Tracheal epithelial cell (primary cell): Measurements from ENCODE around the gene FERD3L. TPM values are rescaled to one million over a fixed set of nuclear protein-coding genes. Genes with fewer than 3 reads are reported as not detected.

Source experiments
- total RNA-seq: library from RNA; depleted of rRNA; stranded (reverse); fragments of >200 nt; gene quantifications from 2 replicates; pipeline ENCODE4 v1.2.1, GENCODE V29; 2014

Gene FERD3L
- total RNA-seq, result not detected in 2 replicates

GRCh38 chr7:19144661-19145433 is at the start of gene FERD3L:
Gene FERD3L (minus strand): TSS chr7:19145421. CDS start chr7:19145362, 59 bp downstream.

DNA sequence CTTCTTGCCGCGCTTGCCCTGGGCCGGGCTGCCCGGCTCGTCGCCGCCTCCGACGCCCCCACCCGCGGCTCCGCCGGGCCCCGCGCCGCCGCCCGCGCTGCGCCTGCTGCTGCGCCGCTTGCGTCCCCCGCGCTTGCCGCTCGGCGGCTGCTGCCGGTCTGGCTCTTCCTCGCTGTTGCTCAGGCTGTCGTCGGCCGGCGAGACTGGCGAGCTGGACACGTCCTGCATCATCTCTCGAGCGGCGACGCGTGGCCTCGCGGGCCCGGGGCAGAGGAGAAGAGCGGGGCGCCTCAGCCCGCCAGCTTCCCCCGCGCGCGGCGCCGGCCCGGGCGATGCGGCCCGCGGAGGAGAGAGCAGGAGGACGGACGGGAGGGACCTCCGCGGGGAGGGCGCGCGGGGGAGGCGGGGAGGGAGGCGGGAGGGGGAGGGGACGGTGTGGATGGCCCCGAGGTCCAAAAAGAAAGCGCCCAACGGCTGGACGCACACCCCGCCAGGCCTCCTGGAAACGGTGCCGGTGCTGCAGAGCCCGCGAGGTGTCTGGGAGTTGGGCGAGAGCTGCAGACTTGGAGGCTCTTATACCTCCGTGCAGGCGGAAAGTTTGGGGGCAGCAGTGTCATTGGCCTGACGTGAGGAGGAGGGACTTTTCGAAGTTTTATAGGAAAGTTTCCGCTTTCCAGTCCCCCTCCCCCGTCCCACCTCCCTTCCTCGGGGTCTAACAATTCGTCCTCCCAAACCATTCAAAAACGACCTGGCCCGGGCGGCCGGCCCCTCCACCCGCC is 27.9 kb downstream of the FERD3L start, which contains the start of gene TWIST1:
TWIST1 (minus strand) TSS at position 546 of the 779 bp plus-strand sequence; CDS start at position 231, 315 bp downstream.

Other genes with a start within 250 kb of the FERD3L start
- 7.7 and 16.4 TPM in 2 replicates for gene TWIST1, start 27.8 kb downstream of the FERD3L start, total RNA-seq